ENCODE data around the gene ANTKMT.

Gene ANTKMT, protein sequence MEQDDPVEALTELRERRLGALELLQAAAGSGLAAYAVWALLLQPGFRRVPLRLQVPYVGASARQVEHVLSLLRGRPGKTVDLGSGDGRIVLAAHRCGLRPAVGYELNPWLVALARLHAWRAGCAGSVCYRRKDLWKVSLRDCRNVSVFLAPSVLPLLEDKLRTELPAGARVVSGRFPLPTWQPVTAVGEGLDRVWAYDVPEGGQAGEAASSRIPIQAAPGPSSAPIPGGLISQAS

DNA sequence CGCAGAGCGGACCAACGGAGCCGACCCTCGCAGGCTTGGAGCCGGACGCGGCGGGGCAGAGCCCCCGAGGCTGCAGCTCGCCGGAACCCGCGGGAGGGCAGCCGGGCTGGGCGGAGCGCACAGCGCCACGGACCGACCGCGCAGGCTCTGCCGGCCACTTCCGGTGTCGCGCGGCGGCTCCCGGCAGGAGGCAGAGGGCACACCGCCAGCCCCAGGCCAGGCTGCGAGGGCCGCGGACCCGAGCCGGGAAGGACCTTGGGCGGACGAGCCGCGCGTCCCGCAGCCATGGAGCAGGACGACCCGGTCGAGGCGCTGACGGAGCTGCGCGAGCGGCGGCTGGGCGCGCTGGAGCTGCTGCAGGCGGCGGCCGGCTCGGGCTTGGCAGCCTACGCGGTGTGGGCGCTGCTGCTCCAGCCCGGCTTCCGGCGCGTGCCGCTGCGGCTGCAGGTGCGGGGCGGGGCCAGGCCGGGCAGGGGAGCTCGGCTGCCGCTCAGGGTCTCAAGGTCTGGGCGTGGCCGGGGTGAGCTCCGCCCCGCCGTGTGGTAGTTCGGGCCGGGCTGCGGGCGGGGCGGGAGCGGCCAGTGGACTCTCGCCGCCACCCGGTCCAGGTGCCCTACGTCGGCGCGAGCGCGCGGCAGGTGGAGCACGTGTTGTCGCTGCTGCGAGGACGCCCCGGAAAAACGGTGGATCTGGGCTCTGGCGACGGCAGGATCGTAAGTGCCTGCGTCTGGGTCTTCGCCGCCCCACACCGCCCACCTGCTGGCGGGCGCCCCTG lies at the start of gene ANTKMT:
Gene ANTKMT, plus strand, starts transcription at position 157 of the 775 bp plus-strand sequence. Its CDS starts 129 bp downstream, at position 286.
- Mint-ChIP-seq H3K36me3 (ENCODE audit: low read depth) (peaks cover 12% of the 10 kb centered on the region), H3K27ac (peak within 1 kb of the TSS; percentile 89), H3K4me3 (peak within 1 kb of the TSS; percentile 85), H3K4me1 (ENCODE audit: low read depth) (peaks cover 30% of the 10 kb centered on the region), H3K9me3 (no peaks in the 10 kb centered on the region), H3K27me3 (peaks cover 3% of the 10 kb centered on the region)
- DNase-seq: peak; percentile 90

DNA sequence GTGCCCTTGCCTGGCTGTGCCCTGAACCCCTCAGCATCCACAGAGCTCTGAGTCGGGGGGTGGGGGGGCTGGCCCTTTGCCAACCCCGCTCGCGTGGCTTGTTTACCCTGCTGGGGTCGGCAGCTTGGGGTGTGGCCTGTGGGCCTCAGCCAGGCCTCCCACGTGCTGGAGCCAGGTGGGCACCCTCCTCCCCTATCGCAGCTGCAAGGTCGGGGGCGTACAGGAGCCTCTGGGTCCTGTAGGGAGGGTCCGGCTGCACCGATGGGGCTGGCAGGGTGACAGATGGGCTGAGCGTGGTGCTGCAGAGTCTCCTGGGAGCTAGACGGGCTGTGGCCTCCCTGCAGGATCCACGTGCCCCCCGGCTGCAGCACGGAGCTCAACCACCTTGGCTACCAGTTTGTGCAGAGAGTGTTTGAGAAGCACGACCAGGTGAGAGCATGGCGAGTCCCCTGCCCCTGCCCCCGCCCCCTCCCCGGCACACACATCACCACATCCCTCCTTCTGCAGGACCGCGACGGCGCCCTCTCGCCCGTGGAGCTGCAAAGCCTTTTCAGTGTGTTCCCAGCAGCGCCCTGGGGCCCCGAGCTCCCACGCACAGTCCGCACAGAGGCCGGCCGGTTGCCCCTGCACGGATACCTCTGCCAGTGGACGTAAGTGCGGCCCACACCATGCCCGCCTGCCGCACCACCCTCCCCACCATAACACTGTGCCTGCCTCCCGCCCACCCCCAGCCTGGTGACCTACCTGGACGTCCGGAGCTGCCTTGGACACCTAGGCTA lies 49.4 kb upstream of the ANTKMT start:
- Mint-ChIP-seq H3K36me3 (ENCODE audit: low read depth) (peaks cover 63% of the 10 kb centered on the region), H3K4me1 (ENCODE audit: low read depth) (peaks cover 23% of the 10 kb centered on the region), H3K27ac (no peak overlapping the region), H3K9me3 (no peaks in the 10 kb centered on the region), H3K27me3 (peaks cover 5% of the 10 kb centered on the region), H3K4me3 (no peak overlapping the region)
- no peak for DNase-seq

DNA sequence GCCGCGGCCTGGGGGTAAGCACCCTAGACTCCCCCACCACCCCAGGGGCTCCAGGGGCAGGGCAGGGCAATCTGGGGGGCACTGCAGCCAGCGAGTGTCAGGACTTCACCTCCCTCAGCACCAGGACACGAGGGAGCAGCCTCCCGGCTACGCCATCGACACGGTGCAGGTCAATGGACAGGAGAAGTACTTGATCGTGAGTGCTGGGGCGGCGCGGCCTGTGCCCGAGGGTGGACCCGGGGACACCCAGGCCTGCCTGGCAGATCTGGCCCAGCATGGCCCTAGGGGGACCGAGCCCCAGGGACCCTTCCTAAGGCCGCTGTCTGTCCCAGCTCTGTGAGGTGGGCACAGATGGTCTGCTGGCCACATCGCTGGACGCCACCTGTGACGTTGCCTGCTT lies 48.6 kb upstream of the ANTKMT start:
- no peak overlapping the region for H3K4me3 Mint-ChIP-seq
- no peak overlapping the region for H3K27ac Mint-ChIP-seq
- peaks cover 59% of the 10 kb centered on the region for H3K36me3 Mint-ChIP-seq (ENCODE audit: low read depth)
- H3K27me3 Mint-ChIP-seq: peaks cover 9% of the 10 kb centered on the region
- peaks cover 17% of the 10 kb centered on the region for H3K4me1 Mint-ChIP-seq (ENCODE audit: low read depth)
- DNase-seq: no peak
- no peaks in the 10 kb centered on the region for H3K9me3 Mint-ChIP-seq

DNA sequence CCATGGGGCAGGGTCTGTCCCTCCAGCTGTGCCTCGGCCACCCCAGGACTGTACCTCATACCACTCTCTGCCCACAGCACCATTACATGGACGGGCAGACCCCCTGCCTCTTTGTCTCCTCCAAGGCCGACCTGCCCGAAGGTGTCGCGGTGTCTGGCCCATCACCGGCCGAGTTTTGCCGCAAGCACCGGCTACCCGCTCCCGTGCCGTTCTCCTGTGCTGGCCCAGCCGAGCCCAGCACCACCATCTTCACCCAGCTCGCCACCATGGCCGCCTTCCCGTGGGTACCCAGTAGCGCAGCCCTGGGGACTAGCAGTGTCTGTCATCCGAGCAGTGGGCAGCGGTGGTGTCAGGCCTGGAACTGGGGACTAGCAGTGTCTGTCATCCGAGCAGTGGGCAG lies 48.1 kb upstream of the ANTKMT start:
- Mint-ChIP-seq H3K27me3 (peaks cover 9% of the 10 kb centered on the region), H3K9me3 (no peaks in the 10 kb centered on the region), H3K4me1 (ENCODE audit: low read depth) (peaks cover 13% of the 10 kb centered on the region)

DNA sequence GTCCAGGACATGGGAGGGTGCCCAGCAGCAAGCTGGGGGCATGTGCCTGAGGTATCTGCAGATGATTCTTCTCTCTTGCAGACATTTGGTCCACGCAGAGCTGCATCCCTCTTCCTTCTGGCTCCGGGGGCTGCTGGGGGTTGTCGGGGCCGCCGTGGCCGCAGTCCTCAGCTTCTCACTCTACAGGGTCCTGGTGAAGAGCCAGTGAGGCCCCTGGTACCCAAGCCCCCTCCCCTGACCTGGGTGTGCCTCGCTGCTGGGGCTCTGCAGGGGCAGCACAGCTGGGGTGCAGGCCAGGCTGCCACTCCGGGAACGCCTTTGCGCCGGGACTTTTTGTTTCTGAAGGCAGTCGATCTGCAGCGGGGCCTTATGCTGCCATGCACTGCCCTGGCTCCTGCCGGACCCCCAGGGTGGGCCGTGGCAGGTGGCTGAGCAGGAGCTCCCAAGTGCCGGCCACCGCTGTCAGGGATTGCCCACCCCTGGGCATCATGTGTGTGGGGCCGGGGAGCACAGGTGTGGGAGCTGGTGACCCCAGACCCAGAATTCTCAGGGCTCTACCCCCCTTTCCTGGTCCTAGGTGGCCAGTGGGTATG lies 47.5 kb upstream of the ANTKMT start:
- Mint-ChIP-seq H3K27me3 (peaks cover 9% of the 10 kb centered on the region), H3K4me3 (no peak overlapping the region), H3K27ac (no peak overlapping the region), H3K36me3 (ENCODE audit: low read depth) (peaks cover 52% of the 10 kb centered on the region), H3K9me3 (no peaks in the 10 kb centered on the region), H3K4me1 (ENCODE audit: low read depth) (peaks cover 13% of the 10 kb centered on the region)
- no peak for DNase-seq

More for the DNA sequence above, 48.1 kb upstream of the ANTKMT start:
- Mint-ChIP-seq H3K27ac (no peak overlapping the region), H3K36me3 (ENCODE audit: low read depth) (peaks cover 54% of the 10 kb centered on the region), H3K4me3 (no peak overlapping the region)
- no peak for DNase-seq

DNA sequence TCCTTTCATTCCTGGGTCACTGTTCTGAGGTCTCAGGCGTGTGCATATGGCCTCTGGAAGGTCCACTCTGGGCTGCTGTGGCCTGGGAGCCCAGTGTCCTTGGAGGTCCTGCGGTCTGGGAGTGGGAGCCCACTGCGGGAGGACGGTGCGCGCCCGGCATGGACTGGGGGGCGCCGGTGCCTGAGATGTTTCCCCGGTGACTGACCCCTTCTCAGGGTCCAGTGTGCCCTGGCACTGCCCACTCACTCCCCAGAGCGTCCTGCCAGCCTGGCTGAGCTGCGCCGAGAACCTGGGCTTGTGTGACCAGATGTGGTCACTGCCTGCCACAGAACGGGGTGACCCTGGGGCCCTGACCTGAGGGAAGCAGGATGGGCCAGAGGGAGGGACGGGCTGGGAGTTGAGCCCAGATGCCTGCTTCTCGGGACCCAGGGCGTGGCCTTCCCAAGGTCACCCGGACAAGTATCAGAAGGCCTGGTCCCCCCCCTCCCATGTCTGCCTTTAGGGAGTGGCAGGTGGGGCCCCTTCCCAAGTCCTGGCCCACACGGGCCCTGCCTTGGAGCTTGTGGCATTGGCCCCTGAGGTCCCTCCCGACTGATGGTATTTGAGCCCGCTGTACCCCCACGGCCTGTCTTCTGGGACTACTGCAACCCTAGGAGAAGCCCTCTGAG lies 46.6 kb upstream of the ANTKMT start:
- Mint-ChIP-seq H3K9me3 (no peaks in the 10 kb centered on the region), H3K36me3 (ENCODE audit: low read depth) (peaks cover 47% of the 10 kb centered on the region), H3K27ac (peak overlapping the region; percentile 29), H3K4me3 (no peak overlapping the region), H3K4me1 (ENCODE audit: low read depth) (peaks cover 15% of the 10 kb centered on the region), H3K27me3 (peaks cover 9% of the 10 kb centered on the region)
- no peak for DNase-seq

DNA sequence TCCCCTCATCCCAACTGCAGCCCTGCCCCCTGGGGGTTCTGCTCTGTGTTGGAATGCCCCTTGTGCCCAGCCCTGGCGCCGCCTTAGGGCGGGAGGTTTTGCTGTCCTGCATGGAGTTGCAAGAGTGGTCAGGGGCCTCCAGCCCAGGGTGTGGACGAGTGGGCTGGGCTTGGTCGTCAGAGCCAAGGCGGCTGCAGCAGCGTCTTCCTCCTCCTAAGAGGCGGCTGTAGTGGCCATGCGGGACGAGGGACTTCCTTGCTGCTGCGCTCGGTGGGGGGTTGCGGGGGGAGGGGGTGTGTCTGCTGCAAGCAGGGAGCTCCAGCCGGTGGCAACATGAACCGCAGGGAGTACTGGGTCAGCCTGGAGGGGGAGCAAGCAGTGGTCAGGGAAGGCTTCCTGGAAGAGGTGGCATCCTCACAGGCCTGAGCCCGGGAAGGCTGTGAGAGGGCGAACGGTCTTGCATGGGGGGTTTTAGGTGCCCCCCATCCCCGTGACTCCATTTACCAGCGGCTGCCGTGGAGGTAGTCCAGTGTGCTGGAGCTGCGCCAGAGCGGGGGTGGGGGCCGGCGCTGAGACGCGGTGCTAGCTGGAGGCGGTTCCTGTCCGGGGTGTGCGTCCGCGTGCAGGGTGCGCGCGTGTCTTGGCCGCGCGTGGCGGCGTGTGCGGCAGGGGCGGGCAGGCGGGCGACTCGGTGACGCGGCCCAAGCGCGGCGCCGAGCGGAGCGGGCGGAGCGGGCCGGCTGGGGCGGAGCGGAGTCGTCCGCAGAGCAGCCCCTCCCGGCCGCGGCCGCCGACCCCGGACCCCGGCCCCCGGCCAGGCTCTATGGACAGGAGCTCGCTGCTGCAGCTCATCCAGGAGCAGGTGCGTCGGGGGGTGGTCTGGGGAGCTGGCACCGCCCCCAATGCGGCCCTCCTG lies 45.7 kb upstream of the ANTKMT start, which contains the start of gene RHBDL1:
Gene RHBDL1, plus strand, starts transcription at position 704 of the 916 bp plus-strand sequence. Its CDS starts 120 bp downstream, at position 824.
- peak within 1 kb of the TSS; percentile 29 for H3K27ac Mint-ChIP-seq
- H3K9me3 Mint-ChIP-seq: no peaks in the 10 kb centered on the region
- H3K4me1 Mint-ChIP-seq (ENCODE audit: low read depth): peaks cover 13% of the 10 kb centered on the region
- peaks cover 38% of the 10 kb centered on the region for H3K36me3 Mint-ChIP-seq (ENCODE audit: low read depth)
- no peak within 1 kb of the TSS for H3K4me3 Mint-ChIP-seq
- DNase-seq: no peak
- H3K27me3 Mint-ChIP-seq: peaks cover 9% of the 10 kb centered on the region

DNA sequence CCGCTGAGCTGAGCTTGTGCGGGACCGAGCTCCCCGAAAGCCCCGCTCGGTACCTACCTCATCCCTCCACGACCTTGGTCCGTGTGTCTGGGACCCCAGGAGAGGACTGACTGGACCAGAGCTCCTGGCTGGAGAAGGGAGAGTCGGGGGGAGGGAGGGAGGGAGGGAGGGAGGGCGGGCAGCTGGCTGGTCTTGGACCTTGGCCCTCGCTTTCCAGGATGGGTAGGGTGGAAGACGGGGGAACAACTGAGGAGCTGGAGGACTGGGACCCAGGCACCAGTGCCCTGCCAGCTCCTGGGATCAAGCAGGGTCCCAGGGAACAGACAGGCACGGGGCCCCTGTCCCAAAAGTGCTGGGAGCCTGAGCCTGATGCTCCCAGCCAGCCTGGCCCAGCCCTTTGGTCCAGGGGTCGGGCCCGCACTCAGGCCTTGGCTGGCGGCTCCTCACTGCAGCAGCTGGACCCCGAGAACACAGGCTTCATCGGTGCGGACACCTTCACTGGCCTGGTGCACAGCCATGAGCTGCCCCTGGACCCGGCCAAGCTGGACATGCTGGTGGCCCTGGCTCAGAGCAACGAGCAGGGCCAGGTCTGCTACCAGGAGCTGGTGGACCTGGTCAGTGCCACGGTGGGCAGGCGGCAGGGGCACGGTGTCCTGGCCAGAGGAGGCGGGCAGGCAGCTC lies 44.9 kb upstream of the ANTKMT start:
- H3K9me3 Mint-ChIP-seq: no peaks in the 10 kb centered on the region
- H3K4me1 Mint-ChIP-seq (ENCODE audit: low read depth): peaks cover 15% of the 10 kb centered on the region
- peaks cover 9% of the 10 kb centered on the region for H3K27me3 Mint-ChIP-seq
- H3K4me3 Mint-ChIP-seq: no peak overlapping the region
- DNase-seq: no peak
- H3K27ac Mint-ChIP-seq: no peak overlapping the region
- H3K36me3 Mint-ChIP-seq (ENCODE audit: low read depth): peaks cover 33% of the 10 kb centered on the region

DNA sequence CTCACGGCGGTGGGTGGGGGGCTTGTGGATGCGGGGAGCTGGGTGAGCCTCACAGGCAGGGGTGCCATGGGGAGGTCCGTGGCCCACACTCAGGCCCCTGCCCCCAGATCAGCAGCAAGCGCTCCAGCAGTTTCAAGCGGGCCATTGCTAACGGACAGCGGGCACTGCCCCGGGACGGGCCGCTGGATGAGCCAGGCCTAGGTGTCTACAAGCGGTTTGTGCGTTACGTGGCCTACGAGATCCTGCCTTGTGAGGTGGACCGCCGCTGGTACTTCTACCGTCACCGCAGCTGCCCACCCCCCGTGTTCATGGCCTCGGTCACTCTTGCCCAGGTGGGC lies 44.4 kb upstream of the ANTKMT start:
- H3K36me3 Mint-ChIP-seq (ENCODE audit: low read depth): peaks cover 35% of the 10 kb centered on the region
- H3K27ac Mint-ChIP-seq: no peak overlapping the region
- peaks cover 20% of the 10 kb centered on the region for H3K4me1 Mint-ChIP-seq (ENCODE audit: low read depth)
- DNase-seq: no peak
- H3K4me3 Mint-ChIP-seq: no peak overlapping the region
- H3K9me3 Mint-ChIP-seq: no peaks in the 10 kb centered on the region
- peaks cover 9% of the 10 kb centered on the region for H3K27me3 Mint-ChIP-seq

DNA sequence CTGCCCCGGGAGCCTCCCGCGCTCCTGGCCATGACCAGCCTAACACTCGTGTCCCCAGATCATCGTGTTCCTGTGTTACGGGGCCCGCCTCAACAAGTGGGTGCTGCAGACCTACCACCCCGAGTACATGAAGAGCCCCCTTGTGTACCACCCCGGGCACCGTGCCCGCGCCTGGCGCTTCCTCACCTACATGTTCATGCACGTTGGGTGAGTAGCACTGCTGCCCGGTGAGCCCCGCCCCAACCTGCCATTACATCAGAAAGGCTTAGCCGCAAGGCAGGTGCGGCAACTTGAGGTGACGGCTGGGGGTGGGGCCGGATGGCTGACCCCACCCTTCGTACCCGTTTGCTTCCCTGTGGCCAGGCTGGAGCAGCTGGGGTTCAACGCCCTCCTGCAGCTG lies 44.0 kb upstream of the ANTKMT start:
- Mint-ChIP-seq H3K27me3 (peaks cover 9% of the 10 kb centered on the region), H3K4me1 (ENCODE audit: low read depth) (peaks cover 24% of the 10 kb centered on the region), H3K4me3 (no peak overlapping the region), H3K27ac (no peak overlapping the region), H3K36me3 (ENCODE audit: low read depth) (peaks cover 36% of the 10 kb centered on the region), H3K9me3 (no peaks in the 10 kb centered on the region)
- no peak for DNase-seq

DNA sequence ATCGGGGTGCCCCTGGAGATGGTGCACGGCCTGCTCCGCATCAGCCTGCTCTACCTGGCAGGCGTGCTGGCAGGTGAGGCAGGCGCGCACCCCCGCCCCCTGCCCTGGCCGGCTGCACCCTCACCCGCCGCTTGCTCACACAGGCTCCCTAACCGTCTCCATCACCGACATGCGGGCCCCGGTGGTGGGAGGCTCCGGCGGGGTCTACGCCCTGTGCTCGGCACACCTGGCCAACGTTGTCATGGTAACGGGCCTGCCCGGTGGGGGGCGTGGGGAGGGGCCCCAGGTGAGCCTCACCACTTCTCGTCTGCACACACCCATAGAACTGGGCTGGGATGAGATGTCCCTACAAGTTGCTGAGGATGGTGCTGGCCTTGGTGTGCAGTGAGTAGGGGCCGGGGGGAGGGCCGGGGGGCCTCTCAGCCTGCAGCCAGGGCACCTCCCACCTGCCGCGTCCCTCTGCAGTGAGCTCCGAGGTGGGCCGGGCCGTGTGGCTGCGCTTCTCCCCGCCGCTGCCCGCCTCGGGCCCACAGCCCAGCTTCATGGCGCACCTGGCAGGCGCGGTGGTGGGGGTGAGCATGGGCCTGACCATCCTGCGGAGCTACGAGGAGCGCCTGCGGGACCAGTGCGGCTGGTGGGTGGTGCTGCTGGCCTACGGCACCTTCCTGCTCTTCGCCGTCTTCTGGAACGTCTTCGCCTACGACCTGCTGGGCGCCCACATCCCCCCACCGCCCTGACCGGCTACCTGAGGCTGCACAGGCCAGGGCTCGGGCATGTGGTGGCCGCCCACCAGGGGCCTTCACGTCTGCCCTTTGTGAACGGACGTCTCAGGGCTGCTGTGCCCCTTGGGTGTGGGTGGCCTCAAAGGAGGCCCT lies 43.4 kb upstream of the ANTKMT start:
- Mint-ChIP-seq H3K4me3 (no peak overlapping the region), H3K9me3 (no peaks in the 10 kb centered on the region), H3K27ac (no peak overlapping the region), H3K4me1 (ENCODE audit: low read depth) (peaks cover 30% of the 10 kb centered on the region), H3K27me3 (peaks cover 9% of the 10 kb centered on the region), H3K36me3 (ENCODE audit: low read depth) (peaks cover 41% of the 10 kb centered on the region)
- no peak for DNase-seq

DNA sequence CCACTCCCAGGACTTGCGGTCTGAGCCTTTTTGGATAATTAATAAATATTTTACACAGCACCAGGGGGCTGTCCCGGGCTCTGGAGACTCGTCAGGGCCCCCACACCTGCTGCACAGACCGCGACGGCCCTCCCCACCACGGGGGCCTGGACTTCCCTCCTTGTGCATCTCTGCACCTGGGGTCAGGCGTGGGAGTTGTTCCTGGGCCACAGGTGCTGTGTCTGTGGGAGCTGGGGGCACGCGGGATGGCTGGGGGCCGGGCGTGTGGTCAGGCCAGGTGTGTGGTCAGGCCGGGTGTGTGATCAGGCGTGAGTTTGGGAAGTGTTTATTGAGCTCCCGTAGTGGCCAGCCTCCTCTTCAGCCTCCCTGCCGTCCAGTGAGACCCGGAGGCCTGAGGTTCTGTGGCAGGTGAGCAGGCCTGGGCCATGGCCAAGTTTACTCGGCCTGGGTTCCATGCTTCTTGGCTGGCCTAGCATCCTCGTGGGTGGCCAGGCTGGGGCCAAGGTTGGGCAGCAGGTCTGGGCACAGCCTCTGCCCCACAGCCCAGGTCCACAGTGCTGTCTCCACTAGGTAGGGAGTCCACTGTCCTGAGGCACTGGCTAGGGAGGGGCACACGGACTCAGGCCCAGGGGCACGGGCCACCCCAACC lies 42.6 kb upstream of the ANTKMT start:
- no peak overlapping the region for H3K4me3 Mint-ChIP-seq
- peaks cover 37% of the 10 kb centered on the region for H3K4me1 Mint-ChIP-seq (ENCODE audit: low read depth)
- H3K27me3 Mint-ChIP-seq: peaks cover 9% of the 10 kb centered on the region
- no peak for DNase-seq
- peak overlapping the region; percentile 81 for H3K27ac Mint-ChIP-seq
- H3K36me3 Mint-ChIP-seq (ENCODE audit: low read depth): peaks cover 41% of the 10 kb centered on the region
- H3K9me3 Mint-ChIP-seq: no peaks in the 10 kb centered on the region
